K562 (cell line): ENCODE data around the gene CAPRIN2. TPM values are rescaled to one million over a fixed set of nuclear protein-coding genes. Genes with fewer than 3 reads are reported as not detected.

Experiments
- FOXJ2 ChIP-seq: fragments of 200-800 bp; sonication (Bioruptor generic); IDR thresholded peaks from 2 replicates; pipeline ENCODE4 v1.6.1; 2016; ENCODE audit warnings: missing genetic modification characterization, missing compliant biosample characterization
- JUN ChIP-seq, 2 experiments: sonication (generic) in 1 of 2; formaldehyde crosslinking in 1 of 2; IDR thresholded peaks; 2 replicates each; pipeline versions ENCODE4 v1.6.1 to v1.8.0; 2012 to 2022; ENCODE audit warnings: borderline replicate concordance in 2 of 2, mild to moderate bottlenecking in 2 of 2, improper control_type of control experiment in 1 of 2, low read depth in 1 of 2, low read length in 1 of 2, missing genetic modification reagents in 1 of 2
- MNT ChIP-seq, 2 experiments: fragments of 450-650 bp; conservative IDR thresholded peaks; 2 replicates each; pipeline ENCODE4 v1.6.1; 2017; ENCODE audit warnings: mild to moderate bottlenecking in 2 of 2, moderate library complexity in 2 of 2
- NR2C1 ChIP-seq, 2 experiments: fragments of 450-650 bp; IDR thresholded peaks; 2 replicates each; pipeline ENCODE4 v1.6.1; 2017; ENCODE audit warnings: mild to moderate bottlenecking in 2 of 2, antibody characterized with exemption in 1 of 2, inconsistent platforms in 1 of 2, missing compliant biosample characterization in 1 of 2, missing genetic modification characterization in 1 of 2
- PHB ChIP-seq: fragments of 250-450 bp; sonication (Bioruptor Pico); IDR thresholded peaks from 2 replicates; pipeline ENCODE4 v1.5.0; 2021
- POLR2B ChIP-seq: fragments of 450-650 bp; IDR thresholded peaks from 2 replicates; pipeline ENCODE4 v1.6.1; 2018; ENCODE audit warnings: low read depth; ENCODE audit not compliant: partially characterized antibody
- POU5F1 ChIP-seq: fragments of 150-350 bp; IDR thresholded peaks from 2 replicates; pipeline ENCODE4 v1.6.1; 2014; ENCODE audit warnings: borderline replicate concordance, low read length, low read depth, mild to moderate bottlenecking; ENCODE audit not compliant: partially characterized antibody
- SMAD1 ChIP-seq: fragments of 150-350 bp; IDR thresholded peaks from 2 replicates; pipeline ENCODE4 v1.6.1; 2014; ENCODE audit warnings: low read length, low read depth; ENCODE audit not compliant: partially characterized antibody
- SMARCC2 ChIP-seq: fragments of 450-650 bp; IDR thresholded peaks from 2 replicates; pipeline ENCODE4 v1.6.1; 2017; ENCODE audit warnings: antibody characterized with exemption, moderate library complexity, mild to moderate bottlenecking, low read depth
- ZBTB26 ChIP-seq: fragments of 450-650 bp; formaldehyde crosslinking; IDR thresholded peaks from 2 replicates; pipeline ENCODE4 v1.4.0; 2022; ENCODE audit warnings: missing genetic modification characterization
- ZNF165 ChIP-seq: fragments of 250-450 bp; sonication (Bioruptor Pico); IDR thresholded peaks from 2 replicates; pipeline ENCODE4 v1.4.0; 2020; ENCODE audit warnings: borderline replicate concordance
- ZNF324 ChIP-seq: fragments of 250-450 bp; sonication (Bioruptor Pico); IDR thresholded peaks from 2 replicates; pipeline ENCODE4 v1.4.0; 2020; ENCODE audit warnings: mild to moderate bottlenecking
- ZNF444 ChIP-seq: fragments of 250-450 bp; sonication (Bioruptor Pico); IDR thresholded peaks from 2 replicates; pipeline ENCODE4 v1.4.0; 2020; ENCODE audit warnings: mild to moderate bottlenecking, moderate library complexity
- ZNF583 ChIP-seq: fragments of 250-450 bp; sonication (Bioruptor Pico); IDR thresholded peaks from 2 replicates; pipeline ENCODE4 v1.4.0; 2020
- polyA plus RNA-seq, 8 experiments: library from polyadenylated mRNA; depleted of rRNA in 4 of 8; stranded (reverse) in 5 of 8; unstranded in 3 of 8; fragments of >200 nt; fragmentation: Nextera tagmentation in 2 of 8; fragmentation: Illumina TruSeq in 1 of 8; extraction: Ambion mirVana in 2 of 8; extraction: Trizol in 1 of 8; gene quantifications; 2 replicates each; pipeline versions ENCODE4 v1.2.1 to v1.2.3, GENCODE V29; 2011 to 2014; ENCODE audit warnings: inconsistent platforms in 1 of 8, missing spikeins in 1 of 8
- total RNA-seq, 7 experiments: library from RNA; depleted of rRNA in 6 of 7; stranded (reverse); fragments of >200 nt in 6 of 7; fragmentation: Illumina TruSeq in 2 of 7; extraction: Trizol in 2 of 7; gene quantifications; 2 replicates each; pipeline versions ENCODE4 v1.2.1 to v1.2.3, GENCODE V29; 2011 to 2021; ENCODE audit warnings: low replicate concordance in 1 of 7
- TF ChIP-seq, protein P1 (sequence below): fragments of 450-650 bp; IDR thresholded peaks from 2 replicates; pipeline ENCODE4 v1.6.1; 2016; ENCODE audit warnings: mild to moderate bottlenecking, moderate library complexity

The CAPRIN2 gene
- total and polyA plus RNA-seq, 9 of the 15 experiments (the other 6 are each of a cell fraction or from before 2014, with no cell fraction given): 2.3 to 14.5 (median 8.9) TPM

GRCh38 chr12:30696103-30696408 is 58.7 kb downstream of the CAPRIN2 start (continued):
- TF ChIP-seq, protein P1, sequence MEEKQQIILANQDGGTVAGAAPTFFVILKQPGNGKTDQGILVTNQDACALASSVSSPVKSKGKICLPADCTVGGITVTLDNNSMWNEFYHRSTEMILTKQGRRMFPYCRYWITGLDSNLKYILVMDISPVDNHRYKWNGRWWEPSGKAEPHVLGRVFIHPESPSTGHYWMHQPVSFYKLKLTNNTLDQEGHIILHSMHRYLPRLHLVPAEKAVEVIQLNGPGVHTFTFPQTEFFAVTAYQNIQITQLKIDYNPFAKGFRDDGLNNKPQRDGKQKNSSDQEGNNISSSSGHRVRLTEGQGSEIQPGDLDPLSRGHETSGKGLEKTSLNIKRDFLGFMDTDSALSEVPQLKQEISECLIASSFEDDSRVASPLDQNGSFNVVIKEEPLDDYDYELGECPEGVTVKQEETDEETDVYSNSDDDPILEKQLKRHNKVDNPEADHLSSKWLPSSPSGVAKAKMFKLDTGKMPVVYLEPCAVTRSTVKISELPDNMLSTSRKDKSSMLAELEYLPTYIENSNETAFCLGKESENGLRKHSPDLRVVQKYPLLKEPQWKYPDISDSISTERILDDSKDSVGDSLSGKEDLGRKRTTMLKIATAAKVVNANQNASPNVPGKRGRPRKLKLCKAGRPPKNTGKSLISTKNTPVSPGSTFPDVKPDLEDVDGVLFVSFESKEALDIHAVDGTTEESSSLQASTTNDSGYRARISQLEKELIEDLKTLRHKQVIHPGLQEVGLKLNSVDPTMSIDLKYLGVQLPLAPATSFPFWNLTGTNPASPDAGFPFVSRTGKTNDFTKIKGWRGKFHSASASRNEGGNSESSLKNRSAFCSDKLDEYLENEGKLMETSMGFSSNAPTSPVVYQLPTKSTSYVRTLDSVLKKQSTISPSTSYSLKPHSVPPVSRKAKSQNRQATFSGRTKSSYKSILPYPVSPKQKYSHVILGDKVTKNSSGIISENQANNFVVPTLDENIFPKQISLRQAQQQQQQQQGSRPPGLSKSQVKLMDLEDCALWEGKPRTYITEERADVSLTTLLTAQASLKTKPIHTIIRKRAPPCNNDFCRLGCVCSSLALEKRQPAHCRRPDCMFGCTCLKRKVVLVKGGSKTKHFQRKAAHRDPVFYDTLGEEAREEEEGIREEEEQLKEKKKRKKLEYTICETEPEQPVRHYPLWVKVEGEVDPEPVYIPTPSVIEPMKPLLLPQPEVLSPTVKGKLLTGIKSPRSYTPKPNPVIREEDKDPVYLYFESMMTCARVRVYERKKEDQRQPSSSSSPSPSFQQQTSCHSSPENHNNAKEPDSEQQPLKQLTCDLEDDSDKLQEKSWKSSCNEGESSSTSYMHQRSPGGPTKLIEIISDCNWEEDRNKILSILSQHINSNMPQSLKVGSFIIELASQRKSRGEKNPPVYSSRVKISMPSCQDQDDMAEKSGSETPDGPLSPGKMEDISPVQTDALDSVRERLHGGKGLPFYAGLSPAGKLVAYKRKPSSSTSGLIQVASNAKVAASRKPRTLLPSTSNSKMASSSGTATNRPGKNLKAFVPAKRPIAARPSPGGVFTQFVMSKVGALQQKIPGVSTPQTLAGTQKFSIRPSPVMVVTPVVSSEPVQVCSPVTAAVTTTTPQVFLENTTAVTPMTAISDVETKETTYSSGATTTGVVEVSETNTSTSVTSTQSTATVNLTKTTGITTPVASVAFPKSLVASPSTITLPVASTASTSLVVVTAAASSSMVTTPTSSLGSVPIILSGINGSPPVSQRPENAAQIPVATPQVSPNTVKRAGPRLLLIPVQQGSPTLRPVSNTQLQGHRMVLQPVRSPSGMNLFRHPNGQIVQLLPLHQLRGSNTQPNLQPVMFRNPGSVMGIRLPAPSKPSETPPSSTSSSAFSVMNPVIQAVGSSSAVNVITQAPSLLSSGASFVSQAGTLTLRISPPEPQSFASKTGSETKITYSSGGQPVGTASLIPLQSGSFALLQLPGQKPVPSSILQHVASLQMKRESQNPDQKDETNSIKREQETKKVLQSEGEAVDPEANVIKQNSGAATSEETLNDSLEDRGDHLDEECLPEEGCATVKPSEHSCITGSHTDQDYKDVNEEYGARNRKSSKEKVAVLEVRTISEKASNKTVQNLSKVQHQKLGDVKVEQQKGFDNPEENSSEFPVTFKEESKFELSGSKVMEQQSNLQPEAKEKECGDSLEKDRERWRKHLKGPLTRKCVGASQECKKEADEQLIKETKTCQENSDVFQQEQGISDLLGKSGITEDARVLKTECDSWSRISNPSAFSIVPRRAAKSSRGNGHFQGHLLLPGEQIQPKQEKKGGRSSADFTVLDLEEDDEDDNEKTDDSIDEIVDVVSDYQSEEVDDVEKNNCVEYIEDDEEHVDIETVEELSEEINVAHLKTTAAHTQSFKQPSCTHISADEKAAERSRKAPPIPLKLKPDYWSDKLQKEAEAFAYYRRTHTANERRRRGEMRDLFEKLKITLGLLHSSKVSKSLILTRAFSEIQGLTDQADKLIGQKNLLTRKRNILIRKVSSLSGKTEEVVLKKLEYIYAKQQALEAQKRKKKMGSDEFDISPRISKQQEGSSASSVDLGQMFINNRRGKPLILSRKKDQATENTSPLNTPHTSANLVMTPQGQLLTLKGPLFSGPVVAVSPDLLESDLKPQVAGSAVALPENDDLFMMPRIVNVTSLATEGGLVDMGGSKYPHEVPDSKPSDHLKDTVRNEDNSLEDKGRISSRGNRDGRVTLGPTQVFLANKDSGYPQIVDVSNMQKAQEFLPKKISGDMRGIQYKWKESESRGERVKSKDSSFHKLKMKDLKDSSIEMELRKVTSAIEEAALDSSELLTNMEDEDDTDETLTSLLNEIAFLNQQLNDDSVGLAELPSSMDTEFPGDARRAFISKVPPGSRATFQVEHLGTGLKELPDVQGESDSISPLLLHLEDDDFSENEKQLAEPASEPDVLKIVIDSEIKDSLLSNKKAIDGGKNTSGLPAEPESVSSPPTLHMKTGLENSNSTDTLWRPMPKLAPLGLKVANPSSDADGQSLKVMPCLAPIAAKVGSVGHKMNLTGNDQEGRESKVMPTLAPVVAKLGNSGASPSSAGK: peak; percentile 16
- TF ChIP-seq FOXJ2 (tag) (0 out of 2 replicates have a peak, but pooled peaks have one; percentile 32), ZBTB26 (CRISPR knock-in tag) (no peak), SMAD1 (no peak), ZNF165 (CRISPR knock-in tag) (no peak), POLR2B (no peak), MNT (conservative IDR thresholded peaks at IDR 0.05) (no peak), POU5F1 (no peak), NR2C1 (IDR thresholded peaks at IDR 0.05) (no peak), NR2C1 (tag; IDR thresholded peaks at IDR 0.05) (no peak), JUN (IDR thresholded peaks at IDR 0.05; ENCODE audit: borderline replicate concordance, low read depth, low read length) (no peak), JUN (CRISPR knock-in tag; IDR thresholded peaks at IDR 0.05; ENCODE audit: borderline replicate concordance) (no peak), ZNF444 (CRISPR knock-in tag) (no peak), SMARCC2 (0 out of 2 replicates have a peak, but pooled peaks have one; percentile 10), ZNF324 (CRISPR knock-in tag) (no peak), PHB (CRISPR knock-in tag) (no peak), ZNF583 (no peak)
